Chondrocyte (in vitro differentiated cells): ENCODE results near the gene LMX1B. TPM values are rescaled to one million over a fixed set of nuclear protein-coding genes. Genes with fewer than 3 reads are reported as not detected.
A peak's percentile ranks its signal among the peaks of the same experiment; 100 is the strongest.

Experiments used
- DNase-seq: peaks from one replicate; pipeline ENCODE4 v3.0.0; 2021; ENCODE audit warnings: mixed read lengths, low spot score
- H3K27ac Mint-ChIP-seq: one replicate; pipeline ENCODE4 v1.8.0; 2021; ENCODE audit warnings: mild to moderate bottlenecking, moderate library complexity, mixed read lengths; ENCODE audit not compliant: unreplicated experiment
- H3K27me3 Mint-ChIP-seq: 2 replicates; pipeline ENCODE4 v1.8.0; 2021; ENCODE audit warnings: low read depth, mixed read lengths
- H3K36me3 Mint-ChIP-seq: 2 replicates; pipeline ENCODE4 v1.8.0; 2021; ENCODE audit warnings: low read depth, mixed read lengths
- H3K4me1 Mint-ChIP-seq: 2 replicates; pipeline ENCODE4 v1.8.0; 2021; ENCODE audit warnings: low read depth, mild to moderate bottlenecking, mixed read lengths
- H3K4me3 Mint-ChIP-seq: one replicate; pipeline ENCODE4 v1.8.0; 2021; ENCODE audit warnings: mild to moderate bottlenecking, moderate library complexity, mixed read lengths; ENCODE audit not compliant: unreplicated experiment
- H3K9me3 Mint-ChIP-seq: 2 replicates; pipeline ENCODE4 v1.8.0; 2021; ENCODE audit warnings: low read depth, mixed read lengths
- CTCF ChIP-seq: fragments of 200-600 bp; sonication (generic); IDR thresholded peaks from 2 replicates; pipeline ENCODE4 v1.5.0; 2021; ENCODE audit warnings: antibody characterized with exemption, mild to moderate bottlenecking, moderate library complexity
- total RNA-seq: library from RNA; stranded (reverse); gene quantifications from 3 replicates; pipeline ENCODE4 v1.2.1, GENCODE V29; 2021

LMX1B gene
- total RNA-seq, 1 donor from 2014 or later, result not detected

DNA sequence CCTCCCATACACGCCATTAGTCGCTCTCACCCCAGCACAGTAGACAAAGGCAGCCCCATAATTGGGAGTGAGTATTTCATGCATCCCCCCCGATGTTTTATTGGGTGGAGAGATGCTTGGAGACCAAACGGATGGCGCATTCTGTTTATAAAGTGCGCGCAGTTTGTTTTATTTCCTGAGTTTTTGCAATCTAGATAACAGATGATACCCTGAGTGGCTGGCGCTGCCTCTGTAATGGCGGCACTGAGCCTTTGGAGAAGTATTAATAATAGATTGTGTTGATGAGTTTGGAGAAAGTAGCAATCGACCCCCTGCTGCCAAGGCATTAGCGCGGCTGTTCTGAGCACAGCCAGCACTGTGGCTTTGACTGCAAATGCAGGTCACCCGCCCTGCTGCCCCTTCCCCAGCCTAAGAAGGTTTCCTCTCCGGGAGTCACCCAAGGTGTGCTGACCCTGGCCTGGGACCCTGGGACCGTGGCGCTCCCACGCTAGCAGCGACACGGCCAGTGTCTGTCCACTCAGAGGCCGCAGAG is 74.3 kb downstream of the LMX1B start:
- H3K36me3 Mint-ChIP-seq, result no peaks in the 10 kb centered on the region
- no peak overlapping the region for H3K27ac Mint-ChIP-seq
- TF ChIP-seq CTCF, result no peak
- DNase-seq, result no peak
- H3K4me1 Mint-ChIP-seq, result peaks cover 4% of the 10 kb centered on the region
- H3K4me3 Mint-ChIP-seq, result no peak overlapping the region
- H3K27me3 Mint-ChIP-seq, result peaks cover 36% of the 10 kb centered on the region
- H3K9me3 Mint-ChIP-seq, result no peaks in the 10 kb centered on the region

DNA sequence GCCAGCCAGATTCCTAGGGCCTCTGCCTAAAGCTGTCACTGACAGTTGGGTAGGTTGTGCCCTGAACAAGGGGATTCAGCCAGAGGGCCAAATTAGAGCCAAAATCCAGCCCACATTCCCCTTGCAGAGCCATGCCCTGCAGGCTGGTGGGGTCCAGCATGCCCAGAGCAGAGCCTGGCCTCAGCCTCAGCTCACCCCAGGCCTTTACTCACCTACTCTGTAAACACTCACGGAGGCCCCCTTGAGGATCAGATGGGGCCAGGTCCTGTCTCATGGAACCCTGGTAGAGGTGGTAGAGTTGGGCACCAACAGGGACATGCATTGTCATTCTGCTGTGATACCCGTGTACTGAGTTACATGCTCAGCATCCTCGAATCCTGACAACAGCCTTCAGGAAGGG is 74.9 kb downstream of the LMX1B start:
- Mint-ChIP-seq H3K27ac (no peak overlapping the region), H3K4me1 (peaks cover under 1% of the 10 kb centered on the region), H3K36me3 (no peaks in the 10 kb centered on the region), H3K4me3 (no peak overlapping the region), H3K9me3 (no peaks in the 10 kb centered on the region), H3K27me3 (peaks cover 32% of the 10 kb centered on the region)
- TF ChIP-seq CTCF, result no peak
- no peak for DNase-seq

DNA sequence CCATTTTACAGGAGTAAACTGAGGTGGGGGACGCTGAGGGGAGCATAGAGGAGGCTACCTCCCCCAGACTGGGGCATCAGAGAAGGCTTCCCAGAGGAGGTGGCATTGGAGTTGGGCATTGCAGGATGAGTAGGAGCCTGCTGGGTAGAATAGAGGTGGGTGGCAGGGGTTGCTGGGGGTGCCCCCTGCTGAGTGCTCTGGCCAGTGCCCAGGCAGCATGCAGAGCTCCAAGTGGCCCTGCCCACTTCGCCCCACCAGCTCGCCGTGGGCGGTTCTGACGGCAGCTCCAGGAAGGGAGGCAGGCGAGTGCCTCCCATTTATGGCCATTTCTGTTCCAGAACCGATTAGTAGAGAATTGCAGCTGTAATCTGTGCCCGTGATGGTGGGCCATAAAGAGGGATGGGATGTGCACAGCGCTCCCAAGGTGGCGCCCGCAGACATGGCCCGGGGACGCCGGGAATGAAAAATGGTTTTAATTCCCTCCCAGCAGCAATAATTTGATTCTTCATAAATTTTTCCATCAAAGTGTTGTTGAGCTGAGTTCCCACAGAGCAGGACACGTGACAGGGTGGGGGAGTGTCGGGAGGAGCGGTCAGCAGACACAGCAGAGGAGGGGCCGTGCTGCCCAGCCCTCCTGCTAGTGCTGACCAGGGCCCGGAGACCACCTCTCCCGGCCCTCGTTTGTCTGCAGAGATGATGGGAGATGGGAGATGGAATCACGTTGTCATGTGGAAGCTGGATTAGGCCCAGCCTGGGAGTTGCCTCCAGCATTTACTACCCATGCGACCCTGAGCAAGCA is 75.5 kb downstream of the LMX1B start:
- Mint-ChIP-seq H3K4me3 (no peak overlapping the region), H3K9me3 (no peaks in the 10 kb centered on the region), H3K4me1 (no peaks in the 10 kb centered on the region), H3K27ac (no peak overlapping the region), H3K36me3 (no peaks in the 10 kb centered on the region), H3K27me3 (peaks cover 26% of the 10 kb centered on the region)
- TF ChIP-seq CTCF, result no peak
- peak; percentile 68 for DNase-seq

DNA sequence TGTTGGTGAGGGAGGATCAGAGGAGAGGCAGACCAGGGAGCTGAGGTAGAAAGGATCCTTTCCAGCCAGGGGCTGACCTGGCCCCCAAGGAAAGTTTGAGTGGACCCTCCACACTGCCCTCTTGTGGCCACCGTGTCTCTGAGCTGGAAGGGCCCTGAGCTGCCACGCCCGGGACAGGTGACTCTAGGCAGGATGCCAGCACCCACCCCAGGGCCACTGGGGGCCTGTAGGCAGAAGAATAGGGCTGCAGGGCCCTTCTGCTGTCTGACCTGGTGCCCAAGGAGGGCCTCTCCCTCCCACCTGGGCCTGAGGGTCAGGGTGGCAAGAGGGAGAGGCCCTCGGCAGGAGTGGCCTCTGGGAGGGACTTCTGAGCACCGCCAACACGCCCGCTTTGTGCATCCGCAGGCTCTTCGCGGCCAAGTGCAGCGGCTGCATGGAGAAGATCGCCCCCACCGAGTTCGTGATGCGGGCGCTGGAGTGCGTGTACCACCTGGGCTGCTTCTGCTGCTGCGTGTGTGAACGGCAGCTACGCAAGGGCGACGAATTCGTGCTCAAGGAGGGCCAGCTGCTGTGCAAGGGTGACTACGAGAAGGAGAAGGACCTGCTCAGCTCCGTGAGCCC is 76.8 kb downstream of the LMX1B start:
- no peaks in the 10 kb centered on the region for H3K4me1 Mint-ChIP-seq
- H3K36me3 Mint-ChIP-seq, result no peaks in the 10 kb centered on the region
- H3K9me3 Mint-ChIP-seq, result no peaks in the 10 kb centered on the region
- peak; percentile 85 for TF ChIP-seq CTCF
- H3K27ac Mint-ChIP-seq, result no peak overlapping the region
- DNase-seq, result peak; percentile 87
- H3K27me3 Mint-ChIP-seq, result peaks cover 20% of the 10 kb centered on the region
- H3K4me3 Mint-ChIP-seq, result no peak overlapping the region

DNA sequence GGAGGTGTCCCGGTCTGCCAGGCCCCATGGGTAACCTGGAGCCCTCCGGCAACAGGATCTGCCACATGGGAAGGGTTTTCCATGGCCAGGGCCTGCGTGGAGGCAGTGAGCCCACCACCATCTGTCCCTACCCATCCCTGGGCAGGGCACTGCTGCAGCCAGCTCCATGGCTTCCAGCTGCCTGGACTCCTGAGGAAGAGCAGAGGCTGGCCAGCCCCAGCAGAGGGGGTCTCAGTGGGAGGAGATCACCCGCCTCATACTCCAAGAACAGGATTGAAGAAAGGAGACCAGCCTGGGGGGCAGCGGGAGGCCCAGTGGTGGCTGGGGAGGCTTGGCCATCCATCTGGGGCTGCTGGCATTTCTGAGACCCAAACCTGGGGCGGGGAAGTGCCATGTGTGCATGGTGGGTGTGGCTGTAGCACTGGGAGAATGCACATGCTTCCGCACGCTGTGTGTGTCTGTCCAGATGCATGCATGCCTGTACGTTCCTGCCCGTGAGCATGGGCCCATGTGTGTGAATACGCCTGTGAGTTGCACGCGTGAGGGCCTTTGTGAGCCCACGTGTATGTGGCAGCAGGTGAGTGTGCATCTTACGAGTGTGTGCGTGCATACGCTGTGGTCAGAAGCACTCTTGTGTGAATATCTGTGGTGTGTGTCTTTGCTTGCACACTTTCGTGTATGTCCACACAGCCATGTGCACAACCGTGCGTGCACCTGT is 78.5 kb downstream of the LMX1B start:
- Mint-ChIP-seq H3K27me3 (peaks cover 17% of the 10 kb centered on the region), H3K4me1 (no peaks in the 10 kb centered on the region), H3K4me3 (no peak overlapping the region), H3K9me3 (no peaks in the 10 kb centered on the region), H3K36me3 (no peaks in the 10 kb centered on the region), H3K27ac (no peak overlapping the region)
- peak; percentile 78 for DNase-seq
- TF ChIP-seq CTCF, result no peak
